ENCODE data around the gene ADGRF3.

ADGRF3 gene, protein sequence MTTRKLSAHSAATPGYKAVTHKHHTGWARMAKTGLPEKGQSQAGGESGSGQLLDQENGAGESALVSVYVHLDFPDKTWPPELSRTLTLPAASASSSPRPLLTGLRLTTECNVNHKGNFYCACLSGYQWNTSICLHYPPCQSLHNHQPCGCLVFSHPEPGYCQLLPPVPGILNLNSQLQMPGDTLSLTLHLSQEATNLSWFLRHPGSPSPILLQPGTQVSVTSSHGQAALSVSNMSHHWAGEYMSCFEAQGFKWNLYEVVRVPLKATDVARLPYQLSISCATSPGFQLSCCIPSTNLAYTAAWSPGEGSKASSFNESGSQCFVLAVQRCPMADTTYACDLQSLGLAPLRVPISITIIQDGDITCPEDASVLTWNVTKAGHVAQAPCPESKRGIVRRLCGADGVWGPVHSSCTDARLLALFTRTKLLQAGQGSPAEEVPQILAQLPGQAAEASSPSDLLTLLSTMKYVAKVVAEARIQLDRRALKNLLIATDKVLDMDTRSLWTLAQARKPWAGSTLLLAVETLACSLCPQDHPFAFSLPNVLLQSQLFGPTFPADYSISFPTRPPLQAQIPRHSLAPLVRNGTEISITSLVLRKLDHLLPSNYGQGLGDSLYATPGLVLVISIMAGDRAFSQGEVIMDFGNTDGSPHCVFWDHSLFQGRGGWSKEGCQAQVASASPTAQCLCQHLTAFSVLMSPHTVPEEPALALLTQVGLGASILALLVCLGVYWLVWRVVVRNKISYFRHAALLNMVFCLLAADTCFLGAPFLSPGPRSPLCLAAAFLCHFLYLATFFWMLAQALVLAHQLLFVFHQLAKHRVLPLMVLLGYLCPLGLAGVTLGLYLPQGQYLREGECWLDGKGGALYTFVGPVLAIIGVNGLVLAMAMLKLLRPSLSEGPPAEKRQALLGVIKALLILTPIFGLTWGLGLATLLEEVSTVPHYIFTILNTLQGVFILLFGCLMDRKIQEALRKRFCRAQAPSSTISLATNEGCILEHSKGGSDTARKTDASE

DNA sequence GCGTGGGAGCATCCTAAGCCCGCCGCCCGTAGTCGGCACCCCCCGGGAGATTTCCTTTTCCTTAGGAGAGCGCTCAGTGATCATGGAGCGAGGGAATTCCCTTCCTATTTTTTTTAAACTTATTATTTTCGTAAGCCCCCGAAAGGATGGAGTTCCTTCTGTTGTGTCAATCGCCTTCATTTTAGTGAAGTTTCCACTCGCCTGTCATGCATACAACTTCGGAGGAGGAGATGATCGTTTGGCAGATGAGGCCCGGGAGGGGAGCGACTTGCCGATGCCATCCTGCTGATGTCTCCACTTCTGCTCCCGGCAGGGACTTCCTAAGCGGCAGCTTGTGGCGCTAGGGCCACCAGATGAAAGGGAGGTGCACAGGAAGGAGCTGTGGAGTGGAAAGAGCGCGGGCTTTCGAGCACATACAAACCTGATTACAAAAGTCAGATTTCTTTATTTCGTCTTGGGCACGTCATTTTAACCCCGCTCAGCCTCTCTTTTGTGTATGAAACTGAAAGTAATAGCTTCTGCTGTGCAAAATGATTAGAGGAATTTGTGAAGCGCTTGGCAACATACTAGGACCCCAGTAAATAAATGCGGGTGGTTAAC lies at the start of gene ADGRF3:
Gene ADGRF3, minus strand, starts transcription at position 336 of the 600 bp plus-strand sequence. CDS start 555 bp downstream, outside the sequence.
- peak within 1 kb of the TSS; percentile 84 for H3K27ac ChIP-seq
- TF ChIP-seq ZFX (IDR thresholded peaks at IDR 0.05; ENCODE audit: borderline replicate concordance): no peak
- TF ChIP-seq, protein P1, sequence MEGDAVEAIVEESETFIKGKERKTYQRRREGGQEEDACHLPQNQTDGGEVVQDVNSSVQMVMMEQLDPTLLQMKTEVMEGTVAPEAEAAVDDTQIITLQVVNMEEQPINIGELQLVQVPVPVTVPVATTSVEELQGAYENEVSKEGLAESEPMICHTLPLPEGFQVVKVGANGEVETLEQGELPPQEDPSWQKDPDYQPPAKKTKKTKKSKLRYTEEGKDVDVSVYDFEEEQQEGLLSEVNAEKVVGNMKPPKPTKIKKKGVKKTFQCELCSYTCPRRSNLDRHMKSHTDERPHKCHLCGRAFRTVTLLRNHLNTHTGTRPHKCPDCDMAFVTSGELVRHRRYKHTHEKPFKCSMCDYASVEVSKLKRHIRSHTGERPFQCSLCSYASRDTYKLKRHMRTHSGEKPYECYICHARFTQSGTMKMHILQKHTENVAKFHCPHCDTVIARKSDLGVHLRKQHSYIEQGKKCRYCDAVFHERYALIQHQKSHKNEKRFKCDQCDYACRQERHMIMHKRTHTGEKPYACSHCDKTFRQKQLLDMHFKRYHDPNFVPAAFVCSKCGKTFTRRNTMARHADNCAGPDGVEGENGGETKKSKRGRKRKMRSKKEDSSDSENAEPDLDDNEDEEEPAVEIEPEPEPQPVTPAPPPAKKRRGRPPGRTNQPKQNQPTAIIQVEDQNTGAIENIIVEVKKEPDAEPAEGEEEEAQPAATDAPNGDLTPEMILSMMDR (IDR thresholded peaks at IDR 0.05): no peak

DNA sequence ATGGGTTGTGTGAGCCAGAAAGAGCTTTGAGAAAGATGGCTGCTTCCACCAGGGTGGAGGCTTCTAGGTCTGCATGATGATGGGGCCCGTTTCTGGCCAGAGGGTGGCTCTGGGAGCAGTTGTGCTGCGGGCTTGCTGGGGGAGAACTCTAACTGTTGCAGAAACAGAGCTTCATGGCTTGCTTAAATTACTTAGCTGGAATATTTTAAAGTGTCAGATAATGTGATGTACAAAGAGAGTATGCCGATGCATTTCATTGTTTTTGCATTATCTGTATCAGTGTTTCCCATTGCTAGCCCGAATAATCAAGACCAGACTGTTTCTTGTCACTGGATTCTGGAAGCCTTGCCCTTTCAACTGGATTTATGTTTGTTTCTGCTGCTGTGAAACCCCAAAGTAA lies 48.8 kb upstream of the ADGRF3 start:
- no peak overlapping the region for H3K27ac ChIP-seq
- TF ChIP-seq, protein P1 (IDR thresholded peaks at IDR 0.05): no peak
- no peak for TF ChIP-seq ZFX (IDR thresholded peaks at IDR 0.05; ENCODE audit: borderline replicate concordance)

DNA sequence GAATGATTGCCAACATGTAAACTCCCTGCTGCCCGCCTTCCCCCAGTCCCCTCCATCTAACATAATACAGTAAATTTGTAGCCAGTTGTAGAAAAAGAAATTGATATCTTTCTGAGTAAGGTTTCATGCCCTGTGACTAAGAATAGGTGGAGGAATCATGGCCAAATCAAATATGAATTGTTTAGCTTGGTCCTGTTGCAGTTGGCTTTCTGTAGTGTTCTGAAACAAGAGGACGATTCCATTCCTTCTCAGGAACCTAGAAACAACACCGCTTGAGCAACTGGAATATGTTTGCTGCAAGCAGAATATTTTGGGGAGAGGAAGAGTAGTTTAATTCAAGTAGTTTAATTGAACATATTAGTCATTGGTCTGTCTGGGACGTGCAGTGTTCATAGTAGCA lies 48.1 kb upstream of the ADGRF3 start:
- H3K27ac ChIP-seq: no peak overlapping the region
- TF ChIP-seq, protein P1 (IDR thresholded peaks at IDR 0.05): no peak
- no peak for TF ChIP-seq ZFX (IDR thresholded peaks at IDR 0.05; ENCODE audit: borderline replicate concordance)

DNA sequence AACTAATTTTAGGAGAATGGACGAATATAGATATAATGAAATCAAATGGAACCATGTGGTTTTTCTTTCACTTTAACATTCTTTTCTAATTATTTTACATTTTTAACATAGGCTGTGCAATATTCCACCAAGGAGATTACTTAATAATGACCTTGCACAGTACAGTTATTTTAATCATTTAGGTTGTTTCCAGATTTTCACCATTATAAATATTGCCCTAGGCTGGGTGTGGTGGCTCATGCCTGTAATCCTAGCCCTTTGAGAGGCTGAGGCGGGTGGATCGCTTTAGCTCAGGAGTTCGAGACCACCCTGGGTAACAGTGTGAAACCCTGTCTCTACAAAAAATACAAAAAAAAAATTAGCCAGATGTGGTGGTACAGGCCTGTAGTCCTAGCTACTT lies 40.6 kb upstream of the ADGRF3 start:
- TF ChIP-seq, protein P1 (IDR thresholded peaks at IDR 0.05): no peak
- no peak for TF ChIP-seq ZFX (IDR thresholded peaks at IDR 0.05; ENCODE audit: borderline replicate concordance)
- no peak overlapping the region for H3K27ac ChIP-seq

DNA sequence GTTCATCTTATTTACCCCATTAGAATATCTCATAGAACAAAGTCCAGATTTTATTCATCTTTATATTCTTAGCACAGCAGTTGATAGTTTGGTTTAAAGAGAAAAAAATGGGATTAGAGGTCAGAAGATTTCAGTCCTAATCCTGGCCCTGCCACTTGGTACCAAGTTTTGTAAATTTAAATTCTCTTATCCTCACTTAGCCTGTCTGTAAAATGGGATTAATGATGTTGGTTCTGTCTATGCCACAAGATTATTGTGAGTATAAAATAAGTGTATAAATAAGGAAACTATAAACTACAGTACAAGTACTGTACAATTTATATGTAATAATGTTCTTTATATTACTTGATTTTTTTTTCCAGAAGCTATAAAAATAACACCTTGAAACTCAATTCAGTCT lies 38.0 kb upstream of the ADGRF3 start:
- TF ChIP-seq, protein P1 (IDR thresholded peaks at IDR 0.05): no peak
- no peak for TF ChIP-seq ZFX (IDR thresholded peaks at IDR 0.05; ENCODE audit: borderline replicate concordance)
- no peak overlapping the region for H3K27ac ChIP-seq

DNA sequence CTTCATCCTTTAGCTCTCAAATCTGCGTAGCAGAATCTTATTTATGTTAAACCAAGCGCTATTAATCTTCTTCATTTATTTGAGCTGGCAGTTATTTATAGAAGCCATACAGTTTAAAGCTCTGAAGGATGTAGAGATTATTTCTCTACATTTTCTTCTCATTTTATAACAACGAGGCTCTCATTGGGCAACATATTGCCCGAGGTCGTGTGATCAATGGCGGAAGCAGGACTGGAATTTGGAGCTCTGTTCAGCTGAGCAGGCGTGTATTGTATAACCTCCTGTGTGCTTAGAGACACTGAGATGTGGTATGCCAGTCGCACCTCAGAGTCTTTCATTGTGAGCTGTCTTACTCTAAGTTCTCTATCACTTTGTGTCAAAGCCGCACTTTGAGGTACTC lies 37.6 kb upstream of the ADGRF3 start:
- H3K27ac ChIP-seq: no peak overlapping the region
- TF ChIP-seq, protein P1 (IDR thresholded peaks at IDR 0.05): no peak
- no peak for TF ChIP-seq ZFX (IDR thresholded peaks at IDR 0.05; ENCODE audit: borderline replicate concordance)
